T-helper 1 cell treated with Interleukin-12 subunit alpha and Interleukin-12 subunit beta and Interleukin-4 antibody, amounts not matched to agents 30 μg/mL and 1 μg/mL, for 36 hours (primary cell): ENCODE data around the gene AGT.

Source experiments
- H3K27ac Mint-ChIP-seq: one replicate; pipeline ENCODE4 v1.8.0; 2021; ENCODE audit warnings: mild to moderate bottlenecking, mixed read lengths
- H3K27me3 Mint-ChIP-seq: one replicate; pipeline ENCODE4 v1.8.0; 2021; ENCODE audit warnings: low read depth, mixed read lengths
- H3K36me3 Mint-ChIP-seq: one replicate; pipeline ENCODE4 v1.8.0; 2021; ENCODE audit warnings: low read depth, mixed read lengths
- H3K4me1 Mint-ChIP-seq: one replicate; pipeline ENCODE4 v1.8.0; 2021; ENCODE audit warnings: low read depth, mixed read lengths
- H3K4me3 Mint-ChIP-seq: one replicate; pipeline ENCODE4 v1.8.0; 2021; ENCODE audit warnings: mild to moderate bottlenecking, moderate library complexity, mixed read lengths
- H3K9me3 Mint-ChIP-seq: one replicate; pipeline ENCODE4 v1.8.0; 2021; ENCODE audit warnings: mixed read lengths

AGT gene

GRCh38 chr1:230694991-230695390, 18.9 kb downstream of the AGT start:
- Mint-ChIP-seq H3K4me1 (peaks cover 3% of the 10 kb centered on the region), H3K4me3 (no peak overlapping the region), H3K27ac (no peak overlapping the region), H3K9me3 (no peaks in the 10 kb centered on the region), H3K27me3 (no peaks in the 10 kb centered on the region), H3K36me3 (peaks cover 19% of the 10 kb centered on the region)

- peak overlapping the region; percentile 1 for H3K27ac Mint-ChIP-seq
- peaks cover 3% of the 10 kb centered on the region for H3K4me1 Mint-ChIP-seq
- peaks cover 19% of the 10 kb centered on the region for H3K36me3 Mint-ChIP-seq
- H3K27me3 Mint-ChIP-seq: no peaks in the 10 kb centered on the region
- H3K9me3 Mint-ChIP-seq: no peaks in the 10 kb centered on the region
- H3K4me3 Mint-ChIP-seq: no peak overlapping the region
Measured at GRCh38 chr1:230694464-230694863, 19.5 kb downstream of the AGT start.

GRCh38 chr1:230693777-230694176, 20.1 kb downstream of the AGT start:
- H3K27me3 Mint-ChIP-seq: no peaks in the 10 kb centered on the region
- H3K9me3 Mint-ChIP-seq: no peaks in the 10 kb centered on the region
- H3K27ac Mint-ChIP-seq: peak overlapping the region; percentile 1
- no peak overlapping the region for H3K4me3 Mint-ChIP-seq
- peaks cover 3% of the 10 kb centered on the region for H3K4me1 Mint-ChIP-seq
- peaks cover 19% of the 10 kb centered on the region for H3K36me3 Mint-ChIP-seq

- Mint-ChIP-seq H3K4me3 (no peak overlapping the region), H3K27me3 (no peaks in the 10 kb centered on the region), H3K9me3 (no peaks in the 10 kb centered on the region), H3K36me3 (peaks cover 22% of the 10 kb centered on the region), H3K27ac (no peak overlapping the region), H3K4me1 (peaks cover 3% of the 10 kb centered on the region)
Measured at GRCh38 chr1:230693221-230693620, 20.7 kb downstream of the AGT start.

GRCh38 chr1:230691615-230692014, 22.3 kb downstream of the AGT start:
- Mint-ChIP-seq H3K9me3 (no peaks in the 10 kb centered on the region), H3K4me1 (peaks cover 3% of the 10 kb centered on the region), H3K36me3 (peaks cover 30% of the 10 kb centered on the region), H3K27ac (no peak overlapping the region), H3K27me3 (no peaks in the 10 kb centered on the region), H3K4me3 (no peak overlapping the region)

GRCh38 chr1:230690101-230690500, 23.8 kb downstream of the AGT start:
- Mint-ChIP-seq H3K4me1 (peaks cover 3% of the 10 kb centered on the region), H3K9me3 (no peaks in the 10 kb centered on the region), H3K27ac (no peak overlapping the region), H3K36me3 (peaks cover 32% of the 10 kb centered on the region), H3K27me3 (no peaks in the 10 kb centered on the region), H3K4me3 (no peak overlapping the region)

- Mint-ChIP-seq H3K27ac (no peak overlapping the region), H3K36me3 (peaks cover 24% of the 10 kb centered on the region), H3K4me3 (no peak overlapping the region), H3K4me1 (no peaks in the 10 kb centered on the region), H3K27me3 (no peaks in the 10 kb centered on the region), H3K9me3 (no peaks in the 10 kb centered on the region)
Measured at GRCh38 chr1:230686747-230687146, 27.2 kb downstream of the AGT start.

- no peak overlapping the region for H3K4me3 Mint-ChIP-seq
- H3K9me3 Mint-ChIP-seq: no peaks in the 10 kb centered on the region
- no peak overlapping the region for H3K27ac Mint-ChIP-seq
- H3K27me3 Mint-ChIP-seq: no peaks in the 10 kb centered on the region
- peaks cover 21% of the 10 kb centered on the region for H3K36me3 Mint-ChIP-seq
- no peaks in the 10 kb centered on the region for H3K4me1 Mint-ChIP-seq
Measured at GRCh38 chr1:230684998-230685397, 28.9 kb downstream of the AGT start.

- Mint-ChIP-seq H3K4me3 (no peak overlapping the region), H3K27me3 (no peaks in the 10 kb centered on the region), H3K9me3 (no peaks in the 10 kb centered on the region), H3K36me3 (peaks cover 25% of the 10 kb centered on the region), H3K27ac (no peak overlapping the region), H3K4me1 (no peaks in the 10 kb centered on the region)
Measured at GRCh38 chr1:230684146-230684545, 29.8 kb downstream of the AGT start.

- Mint-ChIP-seq H3K27me3 (no peaks in the 10 kb centered on the region), H3K36me3 (peaks cover 28% of the 10 kb centered on the region), H3K9me3 (no peaks in the 10 kb centered on the region), H3K27ac (no peak overlapping the region), H3K4me1 (no peaks in the 10 kb centered on the region), H3K4me3 (no peak overlapping the region)
Measured at GRCh38 chr1:230682882-230683610, 30.9 kb downstream of the AGT start.

GRCh38 chr1:230682274-230682673, 31.6 kb downstream of the AGT start:
- peaks cover 23% of the 10 kb centered on the region for H3K36me3 Mint-ChIP-seq
- H3K27me3 Mint-ChIP-seq: no peaks in the 10 kb centered on the region
- H3K4me3 Mint-ChIP-seq: no peak overlapping the region
- H3K4me1 Mint-ChIP-seq: no peaks in the 10 kb centered on the region
- H3K27ac Mint-ChIP-seq: no peak overlapping the region
- H3K9me3 Mint-ChIP-seq: no peaks in the 10 kb centered on the region

GRCh38 chr1:230681599-230681998, 32.3 kb downstream of the AGT start:
- Mint-ChIP-seq H3K27me3 (no peaks in the 10 kb centered on the region), H3K36me3 (peaks cover 25% of the 10 kb centered on the region), H3K27ac (no peak overlapping the region), H3K9me3 (no peaks in the 10 kb centered on the region), H3K4me3 (no peak overlapping the region), H3K4me1 (no peaks in the 10 kb centered on the region)

- Mint-ChIP-seq H3K9me3 (no peaks in the 10 kb centered on the region), H3K4me3 (no peak overlapping the region), H3K4me1 (no peaks in the 10 kb centered on the region), H3K27ac (no peak overlapping the region), H3K27me3 (no peaks in the 10 kb centered on the region), H3K36me3 (peaks cover 34% of the 10 kb centered on the region)
Measured at GRCh38 chr1:230680300-230681025, 33.5 kb downstream of the AGT start.

GRCh38 chr1:230679825-230680224, 34.1 kb downstream of the AGT start:
- H3K4me3 Mint-ChIP-seq: no peak overlapping the region
- H3K4me1 Mint-ChIP-seq: no peaks in the 10 kb centered on the region
- no peaks in the 10 kb centered on the region for H3K27me3 Mint-ChIP-seq
- no peaks in the 10 kb centered on the region for H3K9me3 Mint-ChIP-seq
- peaks cover 31% of the 10 kb centered on the region for H3K36me3 Mint-ChIP-seq
- H3K27ac Mint-ChIP-seq: no peak overlapping the region

- H3K27me3 Mint-ChIP-seq: no peaks in the 10 kb centered on the region
- no peaks in the 10 kb centered on the region for H3K9me3 Mint-ChIP-seq
- H3K36me3 Mint-ChIP-seq: peaks cover 27% of the 10 kb centered on the region
- no peak overlapping the region for H3K27ac Mint-ChIP-seq
- no peaks in the 10 kb centered on the region for H3K4me1 Mint-ChIP-seq
- H3K4me3 Mint-ChIP-seq: no peak overlapping the region
Measured at GRCh38 chr1:230679192-230679591, 34.7 kb downstream of the AGT start.
